Esophagus muscularis mucosa (tissue), 3 donors: ENCODE results near the gene RASSF1.

ENCODE experiments used
- CTCF ChIP-seq, 3 experiments: fragments of 200-600 bp in 2 of 3; fragments of 450-650 bp in 1 of 3; sonication (generic) in 2 of 3; IDR thresholded peaks; one replicate each; pipeline ENCODE4 v1.5.1; 2017 to 2019; ENCODE audit warnings: antibody characterized with exemption in 3 of 3, mild to moderate bottlenecking in 2 of 3, moderate library complexity in 1 of 3
- POLR2AphosphoS5 ChIP-seq, 2 donors: sonication (generic); formaldehyde crosslinking; IDR thresholded peaks; one replicate each; pipeline ENCODE4 v1.6.1; 2017; ENCODE audit warnings: antibody characterized with exemption in 2 of 2

DNA sequence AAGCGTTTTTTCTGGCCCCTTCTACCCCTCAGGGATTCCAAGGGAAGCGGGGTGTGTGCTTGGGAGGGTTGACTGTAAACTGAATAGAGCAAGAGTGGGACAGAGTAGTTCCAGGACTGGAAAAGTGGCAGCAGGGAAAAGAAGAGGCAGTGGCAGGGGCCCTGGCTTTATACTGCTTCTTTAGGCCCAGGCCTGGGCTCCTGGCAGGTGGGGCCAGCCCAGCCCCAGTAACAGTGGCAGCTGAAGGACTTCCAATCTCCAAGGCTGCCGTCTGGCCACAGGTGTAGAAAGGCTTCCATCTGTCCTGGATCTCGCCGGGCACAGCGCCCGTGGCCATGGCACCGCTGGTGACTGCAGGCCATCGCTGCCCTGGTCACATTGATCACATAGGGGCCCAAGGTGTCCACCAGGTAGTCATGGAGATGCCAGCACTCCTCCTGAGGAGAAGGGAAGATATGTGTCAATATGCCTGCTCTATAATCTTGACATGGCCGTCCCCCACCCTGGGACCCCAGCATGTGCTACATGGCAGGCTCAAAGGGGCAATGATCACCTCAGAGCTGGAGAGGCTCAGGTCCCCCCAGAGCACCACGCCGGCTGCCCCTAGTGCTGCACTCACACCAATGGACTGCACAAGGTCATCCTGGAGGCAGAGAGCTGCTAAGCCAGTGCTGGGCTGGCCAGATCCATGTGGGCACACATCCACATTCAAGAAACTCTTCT is 47.4 kb downstream of the RASSF1 start:
- TF ChIP-seq POLR2AphosphoS5 (IDR thresholded peaks at IDR 0.05) (no peak), CTCF (IDR thresholded peaks at IDR 0.05) (no peak)
